ENCODE data around the gene B4GALT5. TPM values are rescaled to one million over a fixed set of nuclear protein-coding genes. Genes with fewer than 3 reads are reported as not detected.

The B4GALT5 gene
- total RNA-seq, 1 experiment from 2014 or later: 3.7 TPM

- H4K20me1 ChIP-seq (ENCODE audit: insufficient read depth, low read depth, low read length): peaks cover 4% of the 10 kb centered on the region; the same call in 1 of the 2 replicates
- no peaks in the 10 kb centered on the region for H3K27me3 ChIP-seq (ENCODE audit: low read length)
- no peaks in the 10 kb centered on the region for H3K79me2 ChIP-seq (ENCODE audit: low read length)
- H3K4me2 ChIP-seq (ENCODE audit: low read depth, low read length, poor library complexity, severe bottlenecking): no peak overlapping the region
- DNase-seq: peak; percentile 89
- H3K4me1 ChIP-seq (ENCODE audit: low read length): peaks cover 27% of the 10 kb centered on the region
- H3K27ac ChIP-seq (ENCODE audit: low read length): no peak overlapping the region
- no peak overlapping the region for H3K9ac ChIP-seq (ENCODE audit: low read length)
- no peaks in the 10 kb centered on the region for H3K9me2 ChIP-seq (replicated peaks; ENCODE audit: insufficient read depth, low read length)
- no peak overlapping the region for H3K4me3 ChIP-seq (ENCODE audit: low read length)
- no peaks in the 10 kb centered on the region for H3K9me3 ChIP-seq (ENCODE audit: low read length)
- no peaks in the 10 kb centered on the region for H3K36me3 ChIP-seq (ENCODE audit: insufficient read depth, low read length)
- no peak overlapping the region for H2AFZ ChIP-seq (ENCODE audit: low read length)
Observed at GRCh38 chr20:49608752-49609670, 104.7 kb downstream of the B4GALT5 start.

GRCh38 chr20:49607568-49607967, 106.1 kb downstream of the B4GALT5 start:
- H3K9ac ChIP-seq (ENCODE audit: low read length): no peak overlapping the region
- no peaks in the 10 kb centered on the region for H3K9me2 ChIP-seq (replicated peaks; ENCODE audit: insufficient read depth, low read length)
- peaks cover 33% of the 10 kb centered on the region for H3K4me1 ChIP-seq (ENCODE audit: low read length)
- no peak overlapping the region for H3K4me2 ChIP-seq (ENCODE audit: low read depth, low read length, poor library complexity, severe bottlenecking)
- no peaks in the 10 kb centered on the region for H3K9me3 ChIP-seq (ENCODE audit: low read length)
- H2AFZ ChIP-seq (ENCODE audit: low read length): no peak overlapping the region
- no peaks in the 10 kb centered on the region for H3K36me3 ChIP-seq (ENCODE audit: insufficient read depth, low read length)
- H3K27ac ChIP-seq (ENCODE audit: low read length): no peak overlapping the region
- H3K27me3 ChIP-seq (ENCODE audit: low read length): no peaks in the 10 kb centered on the region
- peaks cover 9% of the 10 kb centered on the region; the same call in 1 of the 2 replicates for H4K20me1 ChIP-seq (ENCODE audit: insufficient read depth, low read depth, low read length)
- no peak overlapping the region for H3K4me3 ChIP-seq (ENCODE audit: low read length)
- DNase-seq: no peak
- no peaks in the 10 kb centered on the region for H3K79me2 ChIP-seq (ENCODE audit: low read length)

- Histone ChIP-seq H3K9me2 (replicated peaks; ENCODE audit: insufficient read depth, low read length) (no peaks in the 10 kb centered on the region), H3K4me3 (ENCODE audit: low read length) (no peak overlapping the region), H3K79me2 (ENCODE audit: low read length) (no peaks in the 10 kb centered on the region), H4K20me1 (ENCODE audit: insufficient read depth, low read depth, low read length) (peaks cover 5% of the 10 kb centered on the region; the same call in 1 of the 2 replicates), H3K4me1 (ENCODE audit: low read length) (peaks cover 28% of the 10 kb centered on the region), H3K9me3 (ENCODE audit: low read length) (no peaks in the 10 kb centered on the region), H3K4me2 (ENCODE audit: low read depth, low read length, poor library complexity, severe bottlenecking) (no peak overlapping the region), H3K36me3 (ENCODE audit: insufficient read depth, low read length) (no peaks in the 10 kb centered on the region), H2AFZ (ENCODE audit: low read length) (no peak overlapping the region), H3K27ac (ENCODE audit: low read length) (no peak overlapping the region), H3K27me3 (ENCODE audit: low read length) (no peaks in the 10 kb centered on the region), H3K9ac (ENCODE audit: low read length) (no peak overlapping the region)
- DNase-seq: no peak
Observed at GRCh38 chr20:49603209-49603627, 110.5 kb downstream of the B4GALT5 start.

- Histone ChIP-seq H3K4me2 (ENCODE audit: low read depth, low read length, poor library complexity, severe bottlenecking) (no peak overlapping the region), H3K36me3 (ENCODE audit: insufficient read depth, low read length) (no peaks in the 10 kb centered on the region), H4K20me1 (ENCODE audit: insufficient read depth, low read depth, low read length) (peaks cover 5% of the 10 kb centered on the region; the same call in 1 of the 2 replicates), H3K9me3 (ENCODE audit: low read length) (no peaks in the 10 kb centered on the region), H3K79me2 (ENCODE audit: low read length) (no peaks in the 10 kb centered on the region), H3K9ac (ENCODE audit: low read length) (no peak overlapping the region), H3K27ac (ENCODE audit: low read length) (no peak overlapping the region), H3K27me3 (ENCODE audit: low read length) (no peaks in the 10 kb centered on the region), H3K4me1 (ENCODE audit: low read length) (peaks cover 28% of the 10 kb centered on the region), H2AFZ (ENCODE audit: low read length) (no peak overlapping the region), H3K4me3 (ENCODE audit: low read length) (no peak overlapping the region), H3K9me2 (replicated peaks; ENCODE audit: insufficient read depth, low read length) (no peaks in the 10 kb centered on the region)
- DNase-seq: no peak
Observed at GRCh38 chr20:49602345-49603208, 111.1 kb downstream of the B4GALT5 start.

GRCh38 chr20:49601153-49601924, 112.3 kb downstream of the B4GALT5 start:
- DNase-seq: peak; percentile 29
- H3K27me3 ChIP-seq (ENCODE audit: low read length): no peaks in the 10 kb centered on the region
- H3K4me2 ChIP-seq (ENCODE audit: low read depth, low read length, poor library complexity, severe bottlenecking): no peak overlapping the region
- H3K4me1 ChIP-seq (ENCODE audit: low read length): peaks cover 27% of the 10 kb centered on the region
- H4K20me1 ChIP-seq (ENCODE audit: insufficient read depth, low read depth, low read length): 0 out of 2 replicates have a peak, but pooled peaks cover 5% of the 10 kb centered on the region
- no peak overlapping the region for H3K27ac ChIP-seq (ENCODE audit: low read length)
- H2AFZ ChIP-seq (ENCODE audit: low read length): no peak overlapping the region
- no peaks in the 10 kb centered on the region for H3K9me2 ChIP-seq (replicated peaks; ENCODE audit: insufficient read depth, low read length)
- H3K4me3 ChIP-seq (ENCODE audit: low read length): no peak overlapping the region
- H3K9ac ChIP-seq (ENCODE audit: low read length): no peak overlapping the region
- no peaks in the 10 kb centered on the region for H3K79me2 ChIP-seq (ENCODE audit: low read length)
- no peaks in the 10 kb centered on the region for H3K9me3 ChIP-seq (ENCODE audit: low read length)
- H3K36me3 ChIP-seq (ENCODE audit: insufficient read depth, low read length): no peaks in the 10 kb centered on the region

GRCh38 chr20:49599746-49600113, 113.9 kb downstream of the B4GALT5 start:
- DNase-seq: no peak
- no peak overlapping the region for H3K27ac ChIP-seq (ENCODE audit: low read length)
- peaks cover 13% of the 10 kb centered on the region for H3K4me1 ChIP-seq (ENCODE audit: low read length)
- no peaks in the 10 kb centered on the region for H3K36me3 ChIP-seq (ENCODE audit: insufficient read depth, low read length)
- no peak overlapping the region for H3K4me2 ChIP-seq (ENCODE audit: low read depth, low read length, poor library complexity, severe bottlenecking)
- H4K20me1 ChIP-seq (ENCODE audit: insufficient read depth, low read depth, low read length): 0 out of 2 replicates have a peak, but pooled peaks cover 5% of the 10 kb centered on the region
- no peak overlapping the region for H2AFZ ChIP-seq (ENCODE audit: low read length)
- H3K9me3 ChIP-seq (ENCODE audit: low read length): no peaks in the 10 kb centered on the region
- H3K79me2 ChIP-seq (ENCODE audit: low read length): no peaks in the 10 kb centered on the region
- no peak overlapping the region for H3K4me3 ChIP-seq (ENCODE audit: low read length)
- no peaks in the 10 kb centered on the region for H3K9me2 ChIP-seq (replicated peaks; ENCODE audit: insufficient read depth, low read length)
- H3K27me3 ChIP-seq (ENCODE audit: low read length): no peaks in the 10 kb centered on the region
- H3K9ac ChIP-seq (ENCODE audit: low read length): no peak overlapping the region

- H3K9me3 ChIP-seq (ENCODE audit: low read length): no peaks in the 10 kb centered on the region
- no peaks in the 10 kb centered on the region for H3K79me2 ChIP-seq (ENCODE audit: low read length)
- H3K4me1 ChIP-seq (ENCODE audit: low read length): no peaks in the 10 kb centered on the region
- H2AFZ ChIP-seq (ENCODE audit: low read length): no peak overlapping the region
- H3K27me3 ChIP-seq (ENCODE audit: low read length): no peaks in the 10 kb centered on the region
- no peak overlapping the region for H3K4me2 ChIP-seq (ENCODE audit: low read depth, low read length, poor library complexity, severe bottlenecking)
- H3K4me3 ChIP-seq (ENCODE audit: low read length): no peak overlapping the region
- no peak overlapping the region for H3K27ac ChIP-seq (ENCODE audit: low read length)
- no peaks in the 10 kb centered on the region for H4K20me1 ChIP-seq (ENCODE audit: insufficient read depth, low read depth, low read length)
- H3K36me3 ChIP-seq (ENCODE audit: insufficient read depth, low read length): no peaks in the 10 kb centered on the region
- peak; percentile 32 for DNase-seq
- H3K9ac ChIP-seq (ENCODE audit: low read length): no peak overlapping the region
- H3K9me2 ChIP-seq (replicated peaks; ENCODE audit: insufficient read depth, low read length): no peaks in the 10 kb centered on the region
Observed at GRCh38 chr20:49597825-49598395, 115.8 kb downstream of the B4GALT5 start.
